Measurements from ENCODE around the gene KRTAP7-1.

KRTAP7-1 gene

DNA sequence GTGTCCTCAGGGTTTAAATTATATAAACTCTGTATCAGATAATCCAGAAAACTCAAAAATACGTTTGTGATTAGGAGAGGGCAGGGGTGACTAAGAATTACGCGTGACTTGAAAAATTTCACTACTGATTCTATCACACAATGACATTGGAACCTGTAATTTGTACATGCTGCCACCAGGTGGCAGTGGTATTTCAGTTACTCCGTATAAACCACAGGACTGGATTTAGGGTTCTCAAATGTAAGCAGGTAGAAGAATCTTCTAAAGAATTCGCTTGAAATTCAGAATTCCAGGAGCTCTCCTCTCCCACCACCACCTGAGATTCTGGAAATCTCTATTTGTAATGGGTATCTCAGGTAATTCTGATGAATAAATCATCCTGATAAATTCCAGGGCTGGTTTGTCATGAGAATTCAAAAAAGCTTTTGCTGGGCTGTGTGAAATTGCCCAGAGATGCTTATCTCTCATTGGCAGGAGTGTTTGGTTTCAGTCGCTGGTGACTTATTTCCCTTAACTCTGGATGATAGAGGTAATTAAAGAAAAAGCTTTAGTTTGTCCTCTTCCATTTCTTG lies 1.7 kb upstream of the KRTAP7-1 start:
- TF ChIP-seq, protein P1, sequence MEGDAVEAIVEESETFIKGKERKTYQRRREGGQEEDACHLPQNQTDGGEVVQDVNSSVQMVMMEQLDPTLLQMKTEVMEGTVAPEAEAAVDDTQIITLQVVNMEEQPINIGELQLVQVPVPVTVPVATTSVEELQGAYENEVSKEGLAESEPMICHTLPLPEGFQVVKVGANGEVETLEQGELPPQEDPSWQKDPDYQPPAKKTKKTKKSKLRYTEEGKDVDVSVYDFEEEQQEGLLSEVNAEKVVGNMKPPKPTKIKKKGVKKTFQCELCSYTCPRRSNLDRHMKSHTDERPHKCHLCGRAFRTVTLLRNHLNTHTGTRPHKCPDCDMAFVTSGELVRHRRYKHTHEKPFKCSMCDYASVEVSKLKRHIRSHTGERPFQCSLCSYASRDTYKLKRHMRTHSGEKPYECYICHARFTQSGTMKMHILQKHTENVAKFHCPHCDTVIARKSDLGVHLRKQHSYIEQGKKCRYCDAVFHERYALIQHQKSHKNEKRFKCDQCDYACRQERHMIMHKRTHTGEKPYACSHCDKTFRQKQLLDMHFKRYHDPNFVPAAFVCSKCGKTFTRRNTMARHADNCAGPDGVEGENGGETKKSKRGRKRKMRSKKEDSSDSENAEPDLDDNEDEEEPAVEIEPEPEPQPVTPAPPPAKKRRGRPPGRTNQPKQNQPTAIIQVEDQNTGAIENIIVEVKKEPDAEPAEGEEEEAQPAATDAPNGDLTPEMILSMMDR (conservative IDR thresholded peaks at IDR 0.05; ENCODE audit: low read depth, low read length), result peak; percentile 49
- no peak overlapping the region for H3K4me3 ChIP-seq (ENCODE audit: low read length)
- no peak for DNase-seq (ENCODE audit: low read depth)

DNA sequence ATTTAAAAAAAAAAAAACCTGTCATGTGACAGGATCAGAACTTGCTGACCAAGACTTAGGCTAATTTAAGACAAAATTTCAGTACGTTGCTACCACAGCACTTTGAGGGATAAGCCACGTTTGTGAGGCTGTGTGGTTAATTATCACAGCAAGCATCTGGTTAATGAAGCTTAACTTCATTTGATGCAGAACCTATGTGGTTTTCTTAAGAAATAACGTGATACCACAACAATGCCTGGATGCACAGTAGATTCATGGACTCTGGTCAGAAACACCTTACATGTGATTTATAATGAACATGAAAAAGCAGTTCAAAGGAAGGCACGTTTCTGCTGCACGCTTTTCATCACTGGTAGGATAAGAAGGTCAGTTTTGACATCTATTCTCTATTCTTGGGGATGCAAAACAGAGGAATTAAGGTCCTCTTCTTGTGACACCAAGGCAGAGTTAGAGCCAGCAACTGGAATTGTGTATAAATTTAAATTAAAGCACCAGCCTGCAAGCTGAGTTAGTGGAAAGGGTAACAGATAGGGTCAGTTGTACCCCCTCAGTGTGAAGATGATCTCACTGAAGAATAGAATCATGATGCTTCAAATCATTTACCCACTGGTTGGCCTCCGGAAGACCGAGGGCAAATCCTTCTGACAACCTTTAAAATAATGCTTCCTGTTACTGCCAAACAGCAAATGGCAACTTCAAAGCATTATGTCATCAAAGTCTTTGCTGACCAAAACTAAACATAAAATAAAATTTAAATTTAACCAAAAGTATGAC lies 10.5 kb downstream of the KRTAP7-1 start:
- TF ChIP-seq, protein P1 (conservative IDR thresholded peaks at IDR 0.05; ENCODE audit: low read depth, low read length), result no peak
- no peak overlapping the region for H3K4me3 ChIP-seq (ENCODE audit: low read length)
- no peak for DNase-seq (ENCODE audit: low read depth)

DNA sequence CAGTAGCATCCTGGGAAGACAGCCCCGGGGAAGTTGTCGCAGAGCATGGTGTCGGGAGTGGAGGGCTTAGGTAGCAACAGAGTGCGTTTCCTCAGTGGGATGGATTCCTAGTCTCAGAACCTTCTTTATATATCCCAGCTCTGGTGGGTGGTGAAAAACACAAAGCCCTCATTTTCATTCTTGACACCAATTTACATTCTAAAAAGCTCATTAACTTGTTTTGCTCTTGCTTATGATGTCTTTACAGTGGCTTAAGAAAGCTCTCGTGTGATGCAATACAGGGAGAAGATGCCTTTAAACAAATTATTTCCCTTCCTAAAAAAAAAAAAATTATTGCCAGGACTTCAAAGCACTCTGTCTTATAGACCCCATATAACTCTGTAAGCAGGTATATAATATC lies 16.4 kb downstream of the KRTAP7-1 start, which contains the start of gene KRTAP8-1:
KRTAP8-1 (minus strand) TSS at position 101 of the 400 bp plus-strand sequence; CDS start at position 47, 54 bp downstream.
- H3K4me3 ChIP-seq (ENCODE audit: low read length), result no peak within 1 kb of the TSS
- TF ChIP-seq, protein P1 (conservative IDR thresholded peaks at IDR 0.05; ENCODE audit: low read depth, low read length), result no peak
- DNase-seq (ENCODE audit: low read depth), result no peak

DNA sequence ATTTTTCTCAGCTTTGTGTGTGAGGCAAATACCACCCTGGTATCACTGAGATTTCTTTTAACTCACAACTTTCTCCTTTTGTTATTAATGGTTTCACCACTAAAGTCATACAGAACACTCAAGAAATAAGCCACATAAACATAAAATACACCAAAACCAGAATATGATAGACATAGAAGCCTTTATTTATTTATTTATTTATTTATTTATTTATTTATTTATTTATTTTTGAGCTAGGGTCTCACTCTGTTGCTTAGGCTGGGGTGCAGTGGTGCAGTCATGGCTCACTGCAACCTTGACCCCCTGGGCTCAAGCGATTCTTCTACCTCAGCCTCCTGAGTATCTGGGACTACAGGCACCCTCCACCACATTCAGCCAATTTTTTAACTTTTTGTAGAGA lies 29.0 kb downstream of the KRTAP7-1 start:
- TF ChIP-seq, protein P1 (conservative IDR thresholded peaks at IDR 0.05; ENCODE audit: low read depth, low read length), result no peak
- H3K4me3 ChIP-seq (ENCODE audit: low read length), result no peak overlapping the region
- DNase-seq (ENCODE audit: low read depth), result no peak

DNA sequence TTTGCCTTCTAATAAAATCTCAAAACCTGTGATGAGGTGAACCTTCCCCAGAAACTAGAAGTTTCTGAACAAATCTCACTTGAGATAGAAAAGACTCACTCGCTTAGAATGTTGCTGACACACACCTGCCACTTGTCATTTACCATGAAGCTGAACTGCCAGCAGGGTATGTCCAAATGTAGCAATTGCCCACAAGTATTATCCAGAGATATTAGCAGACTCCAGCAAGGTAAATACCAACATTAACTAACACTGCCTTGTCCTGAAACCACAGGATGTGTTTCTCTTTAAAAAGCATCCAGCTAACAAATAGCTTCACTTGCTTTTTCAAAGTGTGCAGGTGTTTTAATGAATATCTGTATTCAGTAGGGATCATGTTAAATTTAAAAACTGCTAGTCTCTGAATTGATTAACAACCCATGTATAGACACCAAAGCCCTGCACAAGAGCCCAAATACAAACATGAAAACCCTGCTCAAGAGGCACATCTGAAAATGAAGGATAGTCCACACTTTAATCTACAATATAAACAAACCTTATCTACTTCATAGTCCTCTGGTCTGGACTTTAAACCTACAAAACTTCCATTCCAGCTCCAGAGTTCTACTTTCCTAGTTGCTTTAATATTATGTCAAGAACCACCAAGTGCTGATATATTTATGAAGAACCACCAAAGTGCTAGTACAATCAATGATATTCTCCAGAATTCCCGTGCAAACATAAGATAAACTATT lies 35.8 kb downstream of the KRTAP7-1 start:
- DNase-seq (ENCODE audit: low read depth), result no peak
- TF ChIP-seq, protein P1 (conservative IDR thresholded peaks at IDR 0.05; ENCODE audit: low read depth, low read length), result no peak
- no peak overlapping the region for H3K4me3 ChIP-seq (ENCODE audit: low read length)

DNA sequence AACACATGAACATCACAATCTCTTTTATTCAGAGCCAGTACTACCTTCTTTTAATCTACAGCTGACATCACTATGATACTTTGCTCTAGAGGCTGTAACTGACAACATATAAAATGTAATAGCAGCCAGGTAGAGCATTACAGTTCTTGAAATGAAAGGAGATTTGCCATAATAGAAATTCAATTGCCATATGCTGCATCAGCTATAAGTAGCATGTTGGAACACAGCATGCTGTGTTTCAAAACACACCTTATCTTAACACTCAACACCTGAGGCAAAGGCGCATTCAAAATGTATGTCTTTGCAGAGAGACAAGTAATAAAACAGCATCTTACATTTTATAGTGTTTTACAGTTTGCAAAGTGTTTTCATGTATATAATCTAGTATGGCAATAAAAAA lies 50.3 kb downstream of the KRTAP7-1 start:
- no peak for DNase-seq (ENCODE audit: low read depth)
- TF ChIP-seq, protein P1 (conservative IDR thresholded peaks at IDR 0.05; ENCODE audit: low read depth, low read length), result no peak
- no peak overlapping the region for H3K4me3 ChIP-seq (ENCODE audit: low read length)

All from retinal pigment epithelial cell (primary cell).